OCI-LY3 (cell line): ENCODE measurements around the gene CEP78.
A peak's percentile ranks its signal among the peaks of the same experiment; 100 is the strongest.

Experiments
- H2AFZ ChIP-seq: fragments of 200-600, 300-600 bp; shearing (Covaris generic); 2 replicates; pipeline ENCODE4 v1.6.0; 2014; ENCODE audit warnings: antibody characterized with exemption, low read depth, low read length
- H3K27ac ChIP-seq: fragments of 200-600, 300-600 bp; sonication (generic); 2 replicates; pipeline ENCODE4 v1.5.1; 2014; ENCODE audit warnings: mild to moderate bottlenecking, low read length, moderate library complexity, mixed read lengths
- H3K27me3 ChIP-seq: fragments of 200-600, 300-600 bp; sonication (generic); 2 replicates; pipeline ENCODE4 v1.6.1; 2014; ENCODE audit warnings: low read depth, low read length, mixed read lengths
- H3K36me3 ChIP-seq: fragments of 200-600, 300-600 bp; sonication (generic); replicated peaks from 2 replicates; pipeline ENCODE3; 2014; ENCODE audit warnings: low read depth, low read length, mixed read lengths
- H3K4me1 ChIP-seq: fragments of 300-600, 200-600 bp; sonication (generic); 2 replicates; pipeline ENCODE4 v1.6.1; 2014; ENCODE audit warnings: low read length, mixed read lengths
- H3K4me2 ChIP-seq: fragments of 200-600, 300-600 bp; sonication (generic); 2 replicates; pipeline ENCODE4 v1.6.1; 2014; ENCODE audit warnings: low read length, mixed read lengths
- H3K4me3 ChIP-seq: fragments of 300-600, 200-600 bp; sonication (generic); 2 replicates; pipeline ENCODE4 v1.5.1; 2014; ENCODE audit warnings: antibody characterized with exemption, mild to moderate bottlenecking, low read length, moderate library complexity
- H3K79me2 ChIP-seq: fragments of 300-600, 200-600 bp; shearing (Covaris generic); 2 replicates; pipeline ENCODE4 v1.6.1; 2014; ENCODE audit warnings: mild to moderate bottlenecking, low read length, mixed read lengths
- H3K9ac ChIP-seq: fragments of 300-600, 200-600 bp; shearing (Covaris generic); 2 replicates; pipeline ENCODE4 v1.6.0; 2014; ENCODE audit warnings: mild to moderate bottlenecking, low read length, moderate library complexity
- H3K9me3 ChIP-seq: fragments of 200-600, 300-600 bp; shearing (Covaris generic); 2 replicates; pipeline ENCODE4 v1.6.1; 2014; ENCODE audit warnings: low read length, mixed read lengths; ENCODE audit not compliant: insufficient read depth
- H4K20me1 ChIP-seq: fragments of 200-600, 300-600 bp; sonication (generic); 2 replicates; pipeline ENCODE4 v1.6.1; 2016; ENCODE audit warnings: low read length, mixed read lengths; ENCODE audit not compliant: insufficient read depth
- CTCF ChIP-seq: fragments of 200-600, 300-600 bp; sonication (generic); IDR thresholded peaks from 2 replicates; pipeline ENCODE4 v1.5.1; 2014; ENCODE audit warnings: antibody characterized with exemption, low read length, low read depth
- EZH2phosphoT487 ChIP-seq: fragments of 200-600 bp; shearing (Covaris generic); IDR thresholded peaks from 2 replicates; pipeline ENCODE4 v1.6.1; 2018; ENCODE audit warnings: antibody characterized with exemption, mixed run types, low read depth

CEP78 gene

GRCh38 chr9:78207319-78207718 is 28.6 kb upstream of the CEP78 start:
- TF ChIP-seq EZH2phosphoT487 (no peak), CTCF (no peak)
- H3K4me2 ChIP-seq: no peak overlapping the region

GRCh38 chr9:78207901-78208300 is 28.0 kb upstream of the CEP78 start:
- H4K20me1 ChIP-seq: no peaks in the 10 kb centered on the region
- H3K79me2 ChIP-seq: no peaks in the 10 kb centered on the region
- H3K27me3 ChIP-seq: no peaks in the 10 kb centered on the region
- no peaks in the 10 kb centered on the region for H3K9me3 ChIP-seq
- no peak for TF ChIP-seq EZH2phosphoT487
- TF ChIP-seq CTCF: no peak
- no peak overlapping the region for H3K9ac ChIP-seq
- no peaks in the 10 kb centered on the region for H3K36me3 ChIP-seq
- no peak overlapping the region for H3K27ac ChIP-seq
- no peak overlapping the region for H2AFZ ChIP-seq
- H3K4me1 ChIP-seq: peaks cover 18% of the 10 kb centered on the region
- H3K4me2 ChIP-seq: no peak overlapping the region
- no peak overlapping the region for H3K4me3 ChIP-seq

More at GRCh38 chr9:78207319-78207718, 28.6 kb upstream of the CEP78 start:
- Histone ChIP-seq H3K4me3 (no peak overlapping the region), H3K27me3 (no peaks in the 10 kb centered on the region), H3K27ac (no peak overlapping the region), H3K9ac (no peak overlapping the region), H2AFZ (no peak overlapping the region), H3K4me1 (peaks cover 16% of the 10 kb centered on the region), H3K79me2 (no peaks in the 10 kb centered on the region), H4K20me1 (no peaks in the 10 kb centered on the region), H3K9me3 (no peaks in the 10 kb centered on the region), H3K36me3 (no peaks in the 10 kb centered on the region)

DNA sequence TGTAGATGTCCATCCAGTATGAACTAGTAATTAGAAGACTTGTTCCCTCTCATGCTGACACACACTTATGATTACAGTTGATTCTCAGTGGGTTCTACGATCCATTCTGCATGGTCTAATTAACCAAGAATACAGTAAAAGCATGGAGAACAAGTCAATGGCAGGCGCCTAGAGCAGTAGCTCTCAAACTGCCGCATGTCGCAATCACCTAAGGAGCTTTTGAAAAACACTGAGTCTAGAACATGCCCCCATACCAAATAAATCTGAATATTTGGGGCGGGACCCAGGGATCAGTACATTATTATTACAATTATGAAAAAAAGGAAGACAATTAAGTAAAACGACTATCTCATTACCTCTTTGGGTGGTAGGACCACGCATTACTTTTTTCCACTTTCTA is 26.7 kb upstream of the CEP78 start:
- no peaks in the 10 kb centered on the region for H4K20me1 ChIP-seq
- H3K27ac ChIP-seq: no peak overlapping the region
- H3K79me2 ChIP-seq: no peaks in the 10 kb centered on the region
- TF ChIP-seq CTCF (no peak), EZH2phosphoT487 (no peak)
- no peaks in the 10 kb centered on the region for H3K9me3 ChIP-seq
- H3K9ac ChIP-seq: no peak overlapping the region
- no peak overlapping the region for H3K4me2 ChIP-seq
- H3K27me3 ChIP-seq: no peaks in the 10 kb centered on the region
- H3K36me3 ChIP-seq: no peaks in the 10 kb centered on the region
- peaks cover 29% of the 10 kb centered on the region for H3K4me1 ChIP-seq
- no peak overlapping the region for H2AFZ ChIP-seq
- H3K4me3 ChIP-seq: no peak overlapping the region

DNA sequence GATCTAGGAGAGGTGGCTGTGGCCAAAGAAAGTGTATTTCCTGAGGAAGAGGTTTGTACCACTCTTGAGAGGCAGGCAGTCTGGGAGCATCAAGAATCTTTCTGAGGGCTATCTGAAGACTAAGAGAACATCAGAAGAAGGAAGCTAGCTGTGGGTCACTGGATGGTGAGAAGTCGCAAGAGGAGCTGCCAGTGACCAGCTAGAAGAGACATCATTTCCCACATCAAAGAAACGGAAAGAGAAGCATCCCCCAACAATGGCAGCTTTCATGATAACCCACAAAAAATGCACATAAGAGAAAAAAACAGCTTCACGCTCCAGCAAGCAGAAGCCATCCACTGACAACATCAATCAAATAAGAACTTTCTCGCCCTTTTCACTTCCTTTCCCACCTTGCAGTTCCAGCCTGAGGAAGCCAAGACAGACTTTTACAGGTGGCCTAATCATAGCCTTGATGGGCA is 25.0 kb upstream of the CEP78 start:
- Histone ChIP-seq H3K4me1 (peaks cover 29% of the 10 kb centered on the region), H3K36me3 (no peaks in the 10 kb centered on the region), H4K20me1 (no peaks in the 10 kb centered on the region), H3K9ac (no peak overlapping the region), H3K27ac (no peak overlapping the region), H3K9me3 (no peaks in the 10 kb centered on the region), H2AFZ (no peak overlapping the region), H3K4me3 (0 out of 2 replicates have a peak overlapping the region, but pooled peaks have one; percentile 14), H3K4me2 (peak overlapping the region; percentile 54), H3K79me2 (no peaks in the 10 kb centered on the region), H3K27me3 (no peaks in the 10 kb centered on the region)
- no peak for TF ChIP-seq CTCF
- TF ChIP-seq EZH2phosphoT487: no peak
